Effector memory CD4-positive, alpha-beta T cell (primary cell): Measurements from ENCODE around the gene FTO.

ENCODE experiments used
- DNase-seq, 3 donors: peaks; one replicate each; pipeline ENCODE4 v3.0.0-alpha.2; 2020
- H3K27ac ChIP-seq: 2 replicates; pipeline ENCODE4 v1.7.0; 2013; ENCODE audit warnings: mild to moderate bottlenecking, low read length, moderate library complexity; ENCODE audit not compliant: insufficient read depth, poor library complexity, severe bottlenecking
- H3K27me3 ChIP-seq: replicated peaks from 2 replicates; pipeline ENCODE4 v1.7.0; 2013; ENCODE audit warnings: mild to moderate bottlenecking, low read length; ENCODE audit not compliant: insufficient read depth, control insufficient read depth, poor library complexity, severe bottlenecking
- H3K36me3 ChIP-seq: 2 replicates; pipeline ENCODE4 v1.7.0; 2013; ENCODE audit warnings: mild to moderate bottlenecking, low read length, moderate library complexity; ENCODE audit not compliant: control insufficient read depth, insufficient read depth
- H3K4me1 ChIP-seq: 2 replicates; pipeline ENCODE4 v1.7.0; 2013; ENCODE audit warnings: low read length, mild to moderate bottlenecking; ENCODE audit not compliant: control insufficient read depth, insufficient read depth, poor library complexity, severe bottlenecking
- H3K4me3 ChIP-seq: 2 replicates; pipeline ENCODE4 v1.7.0; 2013; ENCODE audit warnings: low read length, low read depth, mild to moderate bottlenecking; ENCODE audit not compliant: insufficient read depth, poor library complexity, severe bottlenecking
- H3K9me3 ChIP-seq: 2 replicates; pipeline ENCODE4 v1.7.0; 2013; ENCODE audit warnings: mild to moderate bottlenecking, low read length, moderate library complexity; ENCODE audit not compliant: control insufficient read depth

Gene FTO

GRCh38 chr16:53896722-53897121, 192.8 kb downstream of the FTO start:
- no peaks in the 10 kb centered on the region for H3K27me3 ChIP-seq
- no peak overlapping the region for H3K27ac ChIP-seq
- H3K4me3 ChIP-seq, result no peak overlapping the region
- no peaks in the 10 kb centered on the region for H3K9me3 ChIP-seq
- H3K4me1 ChIP-seq, result no peaks in the 10 kb centered on the region
- DNase-seq, result no peak
- H3K36me3 ChIP-seq, result no peaks in the 10 kb centered on the region

- no peaks in the 10 kb centered on the region for H3K9me3 ChIP-seq
- H3K36me3 ChIP-seq, result no peaks in the 10 kb centered on the region
- DNase-seq, result no peak
- no peaks in the 10 kb centered on the region for H3K4me1 ChIP-seq
- H3K27me3 ChIP-seq, result no peaks in the 10 kb centered on the region
- H3K4me3 ChIP-seq, result no peak overlapping the region
- H3K27ac ChIP-seq, result no peak overlapping the region
These were observed 195.0 kb downstream of the FTO start for GRCh38 chr16:53898993-53899392.

- DNase-seq, result no peak
- no peaks in the 10 kb centered on the region for H3K36me3 ChIP-seq
These were observed 195.5 kb downstream of the FTO start for GRCh38 chr16:53899431-53899830.

GRCh38 chr16:53900667-53901066, 196.7 kb downstream of the FTO start:
- Histone ChIP-seq H3K27ac (no peak overlapping the region), H3K4me1 (no peaks in the 10 kb centered on the region), H3K27me3 (no peaks in the 10 kb centered on the region), H3K4me3 (no peak overlapping the region), H3K36me3 (no peaks in the 10 kb centered on the region), H3K9me3 (no peaks in the 10 kb centered on the region)
- no peak for DNase-seq

More at GRCh38 chr16:53899431-53899830, 195.5 kb downstream of the FTO start:
- Histone ChIP-seq H3K27ac (no peak overlapping the region), H3K9me3 (no peaks in the 10 kb centered on the region), H3K27me3 (no peaks in the 10 kb centered on the region), H3K4me3 (no peak overlapping the region), H3K4me1 (no peaks in the 10 kb centered on the region)

- Histone ChIP-seq H3K9me3 (no peaks in the 10 kb centered on the region), H3K4me1 (no peaks in the 10 kb centered on the region), H3K27ac (no peak overlapping the region), H3K4me3 (no peak overlapping the region), H3K27me3 (no peaks in the 10 kb centered on the region), H3K36me3 (no peaks in the 10 kb centered on the region)
- no peak for DNase-seq
These were observed 197.5 kb downstream of the FTO start for GRCh38 chr16:53901408-53901807.

- Histone ChIP-seq H3K4me3 (no peak overlapping the region), H3K27me3 (no peaks in the 10 kb centered on the region), H3K36me3 (no peaks in the 10 kb centered on the region), H3K27ac (no peak overlapping the region), H3K4me1 (no peaks in the 10 kb centered on the region), H3K9me3 (no peaks in the 10 kb centered on the region)
- DNase-seq, result no peak
These were observed 200.6 kb downstream of the FTO start for GRCh38 chr16:53904533-53904932.

- H3K4me3 ChIP-seq, result no peak overlapping the region
- no peaks in the 10 kb centered on the region for H3K9me3 ChIP-seq
- DNase-seq, result no peak
- H3K36me3 ChIP-seq, result no peaks in the 10 kb centered on the region
- no peaks in the 10 kb centered on the region for H3K27me3 ChIP-seq
- H3K27ac ChIP-seq, result no peak overlapping the region
- H3K4me1 ChIP-seq, result no peaks in the 10 kb centered on the region
These were observed 201.1 kb downstream of the FTO start for GRCh38 chr16:53905028-53905427.

GRCh38 chr16:53908731-53909130, 204.8 kb downstream of the FTO start:
- peaks cover 10% of the 10 kb centered on the region for H3K4me1 ChIP-seq
- no peak overlapping the region for H3K27ac ChIP-seq
- no peaks in the 10 kb centered on the region for H3K27me3 ChIP-seq
- H3K36me3 ChIP-seq, result no peaks in the 10 kb centered on the region
- H3K9me3 ChIP-seq, result no peaks in the 10 kb centered on the region
- no peak overlapping the region for H3K4me3 ChIP-seq
- DNase-seq, result no peak

GRCh38 chr16:53910990-53911389, 207.0 kb downstream of the FTO start:
- Histone ChIP-seq H3K27me3 (no peaks in the 10 kb centered on the region), H3K4me1 (peaks cover 10% of the 10 kb centered on the region), H3K9me3 (no peaks in the 10 kb centered on the region), H3K36me3 (no peaks in the 10 kb centered on the region), H3K4me3 (no peak overlapping the region), H3K27ac (no peak overlapping the region)
- DNase-seq, result no peak

- Histone ChIP-seq H3K9me3 (no peaks in the 10 kb centered on the region), H3K27ac (no peak overlapping the region), H3K36me3 (no peaks in the 10 kb centered on the region), H3K27me3 (no peaks in the 10 kb centered on the region), H3K4me1 (peaks cover 10% of the 10 kb centered on the region), H3K4me3 (no peak overlapping the region)
- DNase-seq, result no peak
These were observed 207.6 kb downstream of the FTO start for GRCh38 chr16:53911513-53911912.

- Histone ChIP-seq H3K36me3 (no peaks in the 10 kb centered on the region), H3K9me3 (no peaks in the 10 kb centered on the region), H3K4me1 (peaks cover 10% of the 10 kb centered on the region), H3K27me3 (no peaks in the 10 kb centered on the region), H3K4me3 (no peak overlapping the region), H3K27ac (no peak overlapping the region)
- peak in 1 of 3 donors; percentile 13 for DNase-seq
These were observed 208.2 kb downstream of the FTO start for GRCh38 chr16:53912155-53912554.
